GM23248 (cell line): ENCODE measurements around the gene KDM1A. TPM values are rescaled to one million over a fixed set of nuclear protein-coding genes. Genes with fewer than 3 reads are reported as not detected.
"Not testable (repeated sequence)": the region's sequence is repeated elsewhere in the genome, so short reads cannot be mapped to it uniquely, and the experiment has no call there.

ENCODE experiments used
- DNase-seq: peaks from one replicate; pipeline ENCODE4 v3.0.0-alpha.2; 2015
- H2AFZ ChIP-seq: fragments of 200-600 bp; sonication (generic); 2 replicates; pipeline ENCODE4 v1.6.1; 2016; ENCODE audit warnings: antibody characterized with exemption
- H3F3A ChIP-seq: fragments of 200-600 bp; sonication (generic); 2 replicates; pipeline ENCODE4 v1.6.1; 2016; ENCODE audit warnings: mild to moderate bottlenecking, antibody characterized with exemption, mixed run types; ENCODE audit not compliant: insufficient read depth
- H3K27ac ChIP-seq: fragments of 200-600 bp; sonication (generic); 2 replicates; pipeline ENCODE4 v1.5.1; 2016; ENCODE audit warnings: mild to moderate bottlenecking
- H3K27me3 ChIP-seq: fragments of 200-600 bp; sonication (generic); replicated peaks from 2 replicates; pipeline ENCODE4 v1.6.1; 2016; ENCODE audit warnings: mild to moderate bottlenecking; ENCODE audit not compliant: insufficient read depth
- H3K36me3 ChIP-seq: fragments of 200-600 bp; sonication (generic); 2 replicates; pipeline ENCODE4 v1.6.1; 2016; ENCODE audit warnings: low read depth, mild to moderate bottlenecking
- H3K4me1 ChIP-seq: fragments of 200-600 bp; sonication (generic); 2 replicates; pipeline ENCODE4 v1.6.1; 2016; ENCODE audit warnings: mild to moderate bottlenecking; ENCODE audit not compliant: insufficient read depth
- H3K4me2 ChIP-seq: fragments of 200-600 bp; sonication (generic); one replicate; pipeline ENCODE4 v1.6.1; 2016; ENCODE audit warnings: mild to moderate bottlenecking; ENCODE audit not compliant: unreplicated experiment
- H3K4me3 ChIP-seq: fragments of 200-600 bp; sonication (generic); 2 replicates; pipeline ENCODE4 v1.5.1; 2016; ENCODE audit warnings: mild to moderate bottlenecking
- H3K79me2 ChIP-seq: fragments of 200-600 bp; sonication (generic); 2 replicates; pipeline ENCODE4 v1.6.1; 2016; ENCODE audit warnings: mild to moderate bottlenecking; ENCODE audit not compliant: insufficient read depth
- H3K9ac ChIP-seq: fragments of 200-600 bp; sonication (generic); 2 replicates; pipeline ENCODE4 v1.6.1; 2016; ENCODE audit warnings: mild to moderate bottlenecking
- H3K9me2 ChIP-seq: fragments of 200-600 bp; sonication (generic); 2 replicates; pipeline ENCODE4 v1.6.1; 2016; ENCODE audit warnings: mixed run types, mild to moderate bottlenecking, moderate library complexity; ENCODE audit not compliant: insufficient read depth
- H3K9me3 ChIP-seq: fragments of 200-600 bp; sonication (generic); one replicate; pipeline ENCODE4 v1.6.1; 2017; ENCODE audit warnings: low read depth
- H4K20me1 ChIP-seq: fragments of 200-600 bp; sonication (generic); 2 replicates; pipeline ENCODE4 v1.6.0; 2016; ENCODE audit not compliant: insufficient read depth
- EZH2 ChIP-seq: fragments of 200-600 bp; sonication (generic); IDR thresholded peaks from 2 replicates; pipeline ENCODE4 v1.6.1; 2018; ENCODE audit warnings: antibody characterized with exemption, mild to moderate bottlenecking; ENCODE audit not compliant: insufficient read depth, poor library complexity, severe bottlenecking
- EZH2phosphoT487 ChIP-seq: fragments of 200-600 bp; sonication (generic); IDR thresholded peaks from 2 replicates; pipeline ENCODE4 v1.6.1; 2018; ENCODE audit warnings: antibody characterized with exemption, moderate library complexity, mild to moderate bottlenecking, low read depth; ENCODE audit not compliant: insufficient read depth
- WGBS, 2 experiments: methylation state at CpG; one replicate each; pipeline ENCODE4 v1.1.6; 2015 to 2017; ENCODE audit warnings: low lambda C conversion rate in 2 of 2, low coverage in 1 of 2; ENCODE audit errors: missing lambda C conversion rate in 2 of 2; 5-methylcytosine and 5-hydroxymethylcytosine counted together
- in situ Hi-C: fragments of 300-500 bp; cut with MboI; formaldehyde crosslinking; loops from 2 replicates; pipeline ENCODE4 v1.15.0; 2020
- polyA plus RNA-seq: library from polyadenylated mRNA; unstranded; fragments of >200 nt; fragmentation: Nextera tagmentation; extraction: Ambion mirVana; gene quantifications from 2 replicates; pipeline ENCODE4 v1.2.1, GENCODE V29; 2016
- total RNA-seq: library from RNA; depleted of rRNA; stranded (reverse); fragments of >200 nt; shearing (Covaris generic); gene quantifications from 2 replicates; pipeline ENCODE4 v1.2.3, GENCODE V29; 2014

The KDM1A gene
- total and polyA plus RNA-seq, 2 experiments from 2014 or later: 30.3 to 62.5 TPM

DNA sequence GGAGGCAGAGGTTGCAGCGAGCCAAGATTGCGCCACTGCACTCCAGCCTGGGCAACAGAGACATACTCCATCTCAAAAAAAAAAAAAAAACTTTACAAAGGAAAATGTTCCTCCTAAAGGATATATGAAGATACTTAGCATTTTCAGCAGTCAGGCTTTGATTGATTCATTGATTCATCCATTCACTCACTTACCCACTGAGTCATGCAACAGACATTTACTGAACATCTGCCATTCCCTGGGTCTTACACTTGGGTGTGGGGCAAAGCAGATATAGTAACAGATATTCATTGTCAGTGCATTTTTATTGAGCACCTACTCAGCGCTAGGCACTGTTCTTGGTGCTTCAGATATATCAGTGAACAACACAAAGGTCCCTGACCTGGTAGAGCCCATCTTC, 41.0 kb upstream of the KDM1A start:
- Histone ChIP-seq H2AFZ (no peak overlapping the region), H3K36me3 (no peaks in the 10 kb centered on the region), H3F3A (peaks cover 3% of the 10 kb centered on the region; the same call in 1 of the 2 replicates), H3K9me2 (no peaks in the 10 kb centered on the region), H3K4me1 (peaks cover 8% of the 10 kb centered on the region), H3K79me2 (no peaks in the 10 kb centered on the region), H3K9ac (no peak overlapping the region), H3K4me2 (no peak overlapping the region), H3K4me3 (no peak overlapping the region), H3K27ac (no peak overlapping the region), H3K9me3 (no peaks in the 10 kb centered on the region), H3K27me3 (no peaks in the 10 kb centered on the region; the same call in 1 of the 2 replicates), H4K20me1 (no peaks in the 10 kb centered on the region)
- in situ Hi-C loops: loop anchor here (5.0 kb wide), 2 partner anchors 209 to 294 kb away; no protein-coding TSS in a partner anchor
- 98 to 100% methylated on average over 3 of the region's 3 CpGs for WGBS, 2 experiments
- peak; percentile 37 for DNase-seq
- TF ChIP-seq EZH2phosphoT487 (no peak), EZH2 (no peak)

DNA sequence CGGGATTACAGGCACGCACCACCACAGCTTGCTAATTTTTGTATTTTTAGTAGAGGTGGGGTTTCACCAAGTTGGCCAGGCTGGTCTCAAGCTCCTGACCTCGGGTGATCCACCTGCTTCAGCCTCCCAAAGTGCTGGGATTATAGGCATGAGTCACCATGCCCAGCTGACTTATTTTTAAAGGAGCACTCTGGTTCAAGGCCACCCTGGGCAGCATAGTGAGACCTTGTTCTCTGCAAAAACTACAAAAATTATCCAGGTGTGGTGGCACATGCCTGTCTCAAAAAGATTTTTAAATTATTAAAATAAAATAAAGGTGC, 38.8 kb upstream of the KDM1A start:
- H3K4me3 ChIP-seq, H4K20me1 ChIP-seq, H3K9ac ChIP-seq, H3K36me3 ChIP-seq, DNase-seq, H3K27ac ChIP-seq, H3K27me3 ChIP-seq, H3K4me1 ChIP-seq, H3K9me2 ChIP-seq, H3K79me2 ChIP-seq, H3K4me2 ChIP-seq, H3K9me3 ChIP-seq, H3F3A ChIP-seq, H2AFZ ChIP-seq, in situ Hi-C loops: not testable (repeated sequence)
- 79 to 94% methylated on average over 3 of the region's 3 CpGs for WGBS, 2 experiments

GRCh38 chr1:22983944-22984343, 35.3 kb upstream of the KDM1A start:
- WGBS, 2 experiments: 62 to 70% methylated on average over 4 of the region's 4 CpGs
- H3K9me3 ChIP-seq: no peaks in the 10 kb centered on the region
- in situ Hi-C loops: no loop called here

DNA sequence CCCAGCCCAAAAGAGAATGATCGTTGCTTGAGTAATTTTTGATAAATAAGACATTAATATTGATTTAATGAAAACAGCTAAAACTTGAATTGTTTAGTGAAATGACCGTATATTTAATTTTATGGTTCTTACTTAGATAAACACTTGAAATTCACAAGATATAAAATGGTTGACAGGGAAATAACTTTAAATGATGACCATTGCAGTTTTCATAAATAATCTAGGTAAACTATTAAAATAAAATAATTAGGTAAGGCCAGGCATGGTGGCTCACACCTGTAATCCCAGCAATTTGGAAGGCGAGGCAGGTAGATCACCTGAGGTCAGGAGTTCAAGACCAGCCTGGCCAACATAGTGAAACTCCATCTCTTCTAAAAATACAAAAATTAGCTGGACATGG, 26.9 kb upstream of the KDM1A start:
- H3K4me1 ChIP-seq, in situ Hi-C loops, H2AFZ ChIP-seq, H3K9me2 ChIP-seq, H3F3A ChIP-seq, H4K20me1 ChIP-seq, H3K4me2 ChIP-seq, H3K9ac ChIP-seq, H3K36me3 ChIP-seq, H3K27me3 ChIP-seq, H3K9me3 ChIP-seq, H3K79me2 ChIP-seq, H3K4me3 ChIP-seq, H3K27ac ChIP-seq, DNase-seq: not testable (repeated sequence)
- WGBS, 2 experiments: 35 to 50% methylated on average over 3 of the region's 3 CpGs

More at GRCh38 chr1:22983944-22984343, 35.3 kb upstream of the KDM1A start:
- peaks cover 1% of the 10 kb centered on the region; the same call in 1 of the 2 replicates for H3K27me3 ChIP-seq
- no peaks in the 10 kb centered on the region for H3K36me3 ChIP-seq
- H3K27ac ChIP-seq: no peak overlapping the region
- H3K9ac ChIP-seq: no peak overlapping the region
- TF ChIP-seq EZH2phosphoT487 (no peak), EZH2 (no peak)
- H3K4me3 ChIP-seq: no peak overlapping the region
- no peaks in the 10 kb centered on the region for H3K4me1 ChIP-seq
- H3F3A ChIP-seq: no peaks in the 10 kb centered on the region
- H3K9me2 ChIP-seq: no peaks in the 10 kb centered on the region
- no peaks in the 10 kb centered on the region for H4K20me1 ChIP-seq
- DNase-seq: no peak
- no peak overlapping the region for H3K4me2 ChIP-seq
- H2AFZ ChIP-seq: no peak overlapping the region
- no peaks in the 10 kb centered on the region for H3K79me2 ChIP-seq

- H3F3A ChIP-seq, H4K20me1 ChIP-seq, in situ Hi-C loops, H3K9me2 ChIP-seq, H3K9me3 ChIP-seq, H3K4me1 ChIP-seq, H3K27ac ChIP-seq, H3K9ac ChIP-seq, H3K4me2 ChIP-seq, H3K27me3 ChIP-seq, DNase-seq, H3K36me3 ChIP-seq, H3K4me3 ChIP-seq, H2AFZ ChIP-seq, H3K79me2 ChIP-seq: not testable (repeated sequence)
- 62 to 63% methylated on average over 6 of the region's 6 CpGs for WGBS, 2 experiments
Measured at GRCh38 chr1:22993220-22993795, 26.0 kb upstream of the KDM1A start.
